Calu3 (cell line): ENCODE data around the gene DCC. TPM values are rescaled to one million over a fixed set of nuclear protein-coding genes. Genes with fewer than 3 reads are reported as not detected.

Experiments used
- BruUV-seq: library from RNA; stranded (reverse); fragments of 400-500 nt; replicated peaks from 2 replicates; lab custom pipeline; 2021; lab: Mats Ljungman, UMichigan
- CTCF ChIA-PET: fragments of 300-600 bp; sonication (Branson Sonifier 250); formaldehyde crosslinking; loops from one replicate; lab custom pipeline; 2022; ENCODE audit warnings: antibody characterized with exemption; lab: Charles Lee
- DNase-seq: peaks from one replicate; pipeline ENCODE4 v3.0.0; 2022
- H3K27ac Mint-ChIP-seq: one replicate; pipeline ENCODE4 v1.8.0; 2022; ENCODE audit warnings: mixed read lengths; ENCODE audit not compliant: unreplicated experiment
- H3K27me3 Mint-ChIP-seq: one replicate; pipeline ENCODE4 v1.8.0; 2022; ENCODE audit warnings: mixed read lengths; ENCODE audit not compliant: unreplicated experiment
- H3K36me3 Mint-ChIP-seq: one replicate; pipeline ENCODE4 v1.8.0; 2022; ENCODE audit warnings: mild to moderate bottlenecking, moderate library complexity, mixed read lengths; ENCODE audit not compliant: insufficient read depth, unreplicated experiment
- H3K4me1 Mint-ChIP-seq: one replicate; pipeline ENCODE4 v1.8.0; 2022; ENCODE audit warnings: mild to moderate bottlenecking, low read depth, mixed read lengths; ENCODE audit not compliant: unreplicated experiment
- H3K4me3 Mint-ChIP-seq: one replicate; pipeline ENCODE4 v1.8.0; 2022; ENCODE audit warnings: mild to moderate bottlenecking, low read depth, moderate library complexity, mixed read lengths; ENCODE audit not compliant: unreplicated experiment
- H3K9me3 Mint-ChIP-seq: one replicate; pipeline ENCODE4 v1.8.0; 2022; ENCODE audit warnings: low read depth, mixed read lengths; ENCODE audit not compliant: unreplicated experiment
- intact Hi-C: fragments of 100-400 bp; cut with micrococcal nuclease; formaldehyde crosslinking; loops from one replicate; pipeline ENCODE4 v1.10.0; 2022; ENCODE audit not compliant: unreplicated experiment
- total RNA-seq: library from RNA; stranded (reverse); gene quantifications from 2 replicates; pipeline ENCODE4 v1.2.3, GENCODE V29; 2022
- TF ChIP-seq, protein P1 (sequence below): fragments of 200-600 bp; IDR thresholded peaks from one replicate; pipeline ENCODE4 v1.8.0; 2022; ENCODE audit warnings: antibody characterized with exemption; ENCODE audit not compliant: unreplicated experiment

Gene DCC
- total RNA-seq, 1 experiment from 2014 or later, result not detected

DNA sequence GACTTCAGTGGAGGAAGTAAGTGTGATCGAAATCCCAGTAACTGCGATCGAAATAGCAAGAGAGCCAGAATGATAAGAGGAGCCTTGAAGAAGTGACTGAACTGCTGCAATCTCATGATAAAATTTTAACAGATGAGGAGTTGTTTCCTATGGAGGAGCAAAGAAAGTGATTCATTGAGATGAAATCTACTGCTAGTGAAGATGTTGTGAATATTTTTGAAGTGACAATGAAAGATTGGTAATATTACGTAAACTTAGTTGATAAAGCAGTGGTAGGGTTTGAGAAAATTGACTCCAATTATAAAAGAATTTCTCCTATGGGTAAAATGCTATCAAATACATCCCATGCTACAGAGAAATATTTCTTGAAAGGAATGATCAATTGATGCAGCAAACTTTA is 1103.8 kb downstream of the DCC start:
- Mint-ChIP-seq H3K4me3 (no peak overlapping the region), H3K4me1 (no peaks in the 10 kb centered on the region), H3K27ac (no peak overlapping the region), H3K9me3 (peaks cover 4% of the 10 kb centered on the region), H3K36me3 (no peaks in the 10 kb centered on the region), H3K27me3 (no peaks in the 10 kb centered on the region)
- no peak for DNase-seq
- intact Hi-C loops, result no loop called here
- no TSS peak for BruUV-seq
- TF ChIP-seq, protein P1, sequence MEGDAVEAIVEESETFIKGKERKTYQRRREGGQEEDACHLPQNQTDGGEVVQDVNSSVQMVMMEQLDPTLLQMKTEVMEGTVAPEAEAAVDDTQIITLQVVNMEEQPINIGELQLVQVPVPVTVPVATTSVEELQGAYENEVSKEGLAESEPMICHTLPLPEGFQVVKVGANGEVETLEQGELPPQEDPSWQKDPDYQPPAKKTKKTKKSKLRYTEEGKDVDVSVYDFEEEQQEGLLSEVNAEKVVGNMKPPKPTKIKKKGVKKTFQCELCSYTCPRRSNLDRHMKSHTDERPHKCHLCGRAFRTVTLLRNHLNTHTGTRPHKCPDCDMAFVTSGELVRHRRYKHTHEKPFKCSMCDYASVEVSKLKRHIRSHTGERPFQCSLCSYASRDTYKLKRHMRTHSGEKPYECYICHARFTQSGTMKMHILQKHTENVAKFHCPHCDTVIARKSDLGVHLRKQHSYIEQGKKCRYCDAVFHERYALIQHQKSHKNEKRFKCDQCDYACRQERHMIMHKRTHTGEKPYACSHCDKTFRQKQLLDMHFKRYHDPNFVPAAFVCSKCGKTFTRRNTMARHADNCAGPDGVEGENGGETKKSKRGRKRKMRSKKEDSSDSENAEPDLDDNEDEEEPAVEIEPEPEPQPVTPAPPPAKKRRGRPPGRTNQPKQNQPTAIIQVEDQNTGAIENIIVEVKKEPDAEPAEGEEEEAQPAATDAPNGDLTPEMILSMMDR, result no peak
- CTCF ChIA-PET, result no interaction called here

DNA sequence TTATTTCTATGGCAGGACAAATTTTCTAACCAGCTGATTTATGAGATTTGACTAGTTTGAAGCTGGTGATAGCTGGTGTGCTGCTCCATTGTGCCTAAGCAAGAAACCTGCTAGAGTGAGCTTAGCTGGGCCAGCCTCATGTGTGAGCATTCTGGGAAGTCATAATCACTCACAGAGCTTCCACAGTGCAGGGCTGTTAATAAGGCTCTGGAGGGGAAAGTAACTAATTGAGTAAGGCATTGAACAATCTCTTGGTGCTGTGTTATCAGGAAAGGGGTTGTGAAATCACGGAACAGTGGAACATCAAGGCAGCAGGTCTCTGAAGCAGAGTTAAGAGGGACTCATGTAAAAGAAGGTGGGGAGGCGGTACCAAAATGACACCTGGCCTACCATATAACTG is 1111.9 kb downstream of the DCC start:
- TF ChIP-seq, protein P1, result no peak
- H3K27me3 Mint-ChIP-seq, result no peaks in the 10 kb centered on the region
- CTCF ChIA-PET, result no interaction called here
- no peaks in the 10 kb centered on the region for H3K4me1 Mint-ChIP-seq
- no peak overlapping the region for H3K4me3 Mint-ChIP-seq
- no TSS peak for BruUV-seq
- DNase-seq, result no peak
- no peak overlapping the region for H3K27ac Mint-ChIP-seq
- no peaks in the 10 kb centered on the region for H3K36me3 Mint-ChIP-seq
- peaks cover 12% of the 10 kb centered on the region for H3K9me3 Mint-ChIP-seq
- intact Hi-C loops, result no loop called here

DNA sequence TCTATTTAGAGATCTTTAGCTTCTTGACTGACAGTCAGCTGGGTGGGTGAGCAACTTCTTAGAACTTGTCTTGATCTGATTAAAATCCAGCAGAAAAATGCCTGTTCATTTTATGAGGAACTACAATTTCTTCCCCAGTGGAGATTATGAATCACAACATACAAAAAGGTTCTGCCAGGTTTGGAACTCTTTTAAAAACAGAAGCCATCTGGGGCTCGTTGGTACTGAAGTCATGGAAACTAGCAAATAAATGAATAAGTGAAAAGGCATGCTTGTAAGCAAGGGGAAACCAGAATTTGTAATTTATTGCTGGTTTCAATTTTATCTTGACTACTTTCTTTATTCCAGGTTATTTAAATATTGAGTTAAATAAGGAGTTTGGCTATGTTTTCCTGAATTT is 1117.1 kb downstream of the DCC start:
- H3K4me3 Mint-ChIP-seq, result no peak overlapping the region
- no TSS peak for BruUV-seq
- no peaks in the 10 kb centered on the region for H3K36me3 Mint-ChIP-seq
- intact Hi-C loops, result no loop called here
- TF ChIP-seq, protein P1, result no peak
- H3K9me3 Mint-ChIP-seq, result peaks cover 3% of the 10 kb centered on the region
- CTCF ChIA-PET, result no interaction called here
- H3K27me3 Mint-ChIP-seq, result no peaks in the 10 kb centered on the region
- no peaks in the 10 kb centered on the region for H3K4me1 Mint-ChIP-seq
- no peak overlapping the region for H3K27ac Mint-ChIP-seq
- DNase-seq, result no peak

DNA sequence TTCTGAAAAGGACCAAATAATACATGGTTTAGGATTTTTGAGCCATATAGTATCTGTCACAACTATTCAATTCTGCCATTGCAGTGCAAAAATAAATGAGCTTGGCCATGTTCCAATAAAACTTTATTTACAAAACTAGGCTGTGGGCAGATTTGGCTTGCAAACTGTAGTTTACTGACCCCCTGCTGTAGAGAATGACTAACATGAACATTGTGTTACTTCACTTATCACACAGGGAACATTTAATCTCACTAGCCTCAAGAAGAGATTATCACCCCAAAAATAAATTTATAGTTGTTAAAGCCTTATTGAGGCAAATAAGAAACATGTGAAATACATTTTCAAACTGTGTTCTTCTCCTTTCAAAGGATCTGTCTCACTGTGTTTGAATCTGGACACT is 1118.3 kb downstream of the DCC start:
- no peaks in the 10 kb centered on the region for H3K36me3 Mint-ChIP-seq
- no peak for DNase-seq
- no peak overlapping the region for H3K4me3 Mint-ChIP-seq
- H3K27ac Mint-ChIP-seq, result no peak overlapping the region
- no peaks in the 10 kb centered on the region for H3K4me1 Mint-ChIP-seq
- TF ChIP-seq, protein P1, result no peak
- intact Hi-C loops, result no loop called here
- peaks cover 7% of the 10 kb centered on the region for H3K9me3 Mint-ChIP-seq
- CTCF ChIA-PET, result interaction anchor here (1.1 kb wide), 1 partner anchor 20 kb away, joined by 4 read pairs; no protein-coding TSS in a partner anchor
- H3K27me3 Mint-ChIP-seq, result no peaks in the 10 kb centered on the region
- BruUV-seq, result no TSS peak
